Subcutaneous abdominal adipose tissue (tissue), 5 donors: ENCODE data around the gene PFAS.
A peak's percentile ranks its signal among the peaks of the same experiment; 100 is the strongest.
"Not testable (repeated sequence)": the region's sequence is repeated elsewhere in the genome, so short reads cannot be mapped to it uniquely, and the experiment has no call there.

Experiments used
- H3K27ac ChIP-seq: one replicate; pipeline ENCODE4 v1.7.0; 2013; ENCODE audit warnings: low read depth, mild to moderate bottlenecking, inconsistent platforms, low read length, moderate library complexity
- H3K27me3 ChIP-seq, 5 donors: one replicate each; pipeline ENCODE4 v1.7.0; 2013; ENCODE audit warnings: low read length in 5 of 5, inconsistent platforms in 1 of 5; ENCODE audit not compliant: control insufficient read depth in 5 of 5, insufficient read depth in 4 of 5
- H3K36me3 ChIP-seq, 5 donors: one replicate each; pipeline ENCODE4 v1.7.0; 2013; ENCODE audit warnings: low read length in 5 of 5; ENCODE audit not compliant: control insufficient read depth in 5 of 5, insufficient read depth in 5 of 5
- H3K4me1 ChIP-seq, 5 donors: one replicate each; pipeline ENCODE4 v1.7.0; 2013; ENCODE audit warnings: low read length in 5 of 5, mild to moderate bottlenecking in 3 of 5, moderate library complexity in 1 of 5; ENCODE audit not compliant: control insufficient read depth in 5 of 5, insufficient read depth in 5 of 5
- H3K4me3 ChIP-seq, 5 donors: one replicate each; pipeline ENCODE4 v1.7.0; 2013; ENCODE audit warnings: low read length in 5 of 5, low read depth in 1 of 5
- H3K9ac ChIP-seq, 5 donors: one replicate each; pipeline ENCODE4 v1.7.0; 2013; ENCODE audit warnings: low read length in 5 of 5, mild to moderate bottlenecking in 4 of 5, moderate library complexity in 3 of 5
- H3K9me3 ChIP-seq, 5 donors: one replicate each; pipeline ENCODE4 v1.7.0; 2013; ENCODE audit warnings: low read length in 5 of 5; ENCODE audit not compliant: control insufficient read depth in 5 of 5
- donor health status: healthy.
- donor health status: healthy.
- donor health status: healthy.
- donor health status: healthy.
- donor health status: healthy.

Gene PFAS

GRCh38 chr17:8248751-8249607 lies at the start of gene PFAS:
Gene PFAS, plus strand, starts transcription at chr17:8249289. Its CDS starts 4,649 bp downstream, at chr17:8253938.
- peak within 1 kb of the TSS; percentile 98 for H3K27ac ChIP-seq
- H3K4me1 ChIP-seq: peaks cover 2 to 31% (median 19%) of the 10 kb centered on the region in 5 donors
- H3K27me3 ChIP-seq: no peaks in the 10 kb centered on the region
- peak within 1 kb of the TSS; percentile 83 to 99 (median 93) for H3K4me3 ChIP-seq
- no peaks in the 10 kb centered on the region for H3K9me3 ChIP-seq
- peak within 1 kb of the TSS; percentile 68 to 90 (median 87) for H3K9ac ChIP-seq
- peaks cover 0 to 3% (median 2%) of the 10 kb centered on the region in 5 donors for H3K36me3 ChIP-seq

DNA sequence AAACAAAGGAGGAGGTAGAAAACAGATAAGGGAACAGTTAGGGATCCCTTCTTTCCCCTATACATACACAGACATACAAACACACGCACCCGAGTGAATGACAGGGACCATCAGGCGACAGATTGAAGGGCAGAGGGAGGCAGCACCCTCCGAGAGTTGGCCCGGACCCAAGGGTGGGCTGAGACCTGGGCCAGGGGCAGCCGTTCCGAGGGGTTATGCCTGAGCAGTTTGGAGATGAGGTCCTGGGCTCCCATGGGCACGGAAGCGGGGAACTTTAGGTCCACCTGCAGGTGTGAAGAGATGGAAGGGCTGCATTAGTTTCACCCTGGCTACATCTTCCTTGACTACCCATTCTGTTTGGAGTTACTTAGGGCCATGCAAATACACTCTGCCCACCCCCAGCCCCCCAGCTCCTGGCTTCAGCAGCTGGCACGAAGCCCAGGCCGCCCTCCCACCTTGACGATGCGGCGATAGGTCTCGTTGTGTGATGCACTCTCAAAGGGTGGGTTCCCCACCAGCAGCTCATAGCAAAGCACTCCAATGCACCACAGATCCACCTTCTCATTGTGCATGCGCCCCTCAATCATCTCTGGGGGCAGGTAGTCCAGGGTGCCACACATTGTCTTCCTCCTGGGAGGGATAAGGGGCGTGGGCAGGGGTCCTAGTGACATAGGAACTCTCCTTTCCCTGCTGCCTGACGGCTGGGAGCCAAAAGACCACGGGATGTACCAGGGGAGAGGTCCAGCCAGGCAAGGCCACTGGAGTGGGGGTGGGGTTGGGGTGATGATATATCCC lies 44.1 kb upstream of the PFAS start:
- no peak overlapping the region for H3K4me3 ChIP-seq

GRCh38 chr17:8206536-8206935 lies 42.6 kb upstream of the PFAS start:
- Histone ChIP-seq H3K36me3 (no peaks in the 10 kb centered on the region), H3K4me1 (peaks cover 6 to 16% (median 14%) of the 10 kb centered on the region in 5 donors), H3K9ac (no peak overlapping the region), H3K4me3 (no peak overlapping the region), H3K27ac (no peak overlapping the region), H3K27me3 (peaks cover 0 to 3% (median 0%) of the 10 kb centered on the region in 5 donors), H3K9me3 (peaks cover 0 to 2% (median 0%) of the 10 kb centered on the region in 5 donors)

More for the DNA sequence above, 44.1 kb upstream of the PFAS start:
- H3K36me3 ChIP-seq: no peaks in the 10 kb centered on the region
- no peak overlapping the region for H3K9ac ChIP-seq
- H3K9me3 ChIP-seq: peaks cover 0 to 3% (median 0%) of the 10 kb centered on the region in 5 donors
- H3K27ac ChIP-seq: no peak overlapping the region
- H3K27me3 ChIP-seq: peaks cover 0 to 3% (median 0%) of the 10 kb centered on the region in 5 donors
- peaks cover 2 to 4% (median 3%) of the 10 kb centered on the region in 5 donors for H3K4me1 ChIP-seq

DNA sequence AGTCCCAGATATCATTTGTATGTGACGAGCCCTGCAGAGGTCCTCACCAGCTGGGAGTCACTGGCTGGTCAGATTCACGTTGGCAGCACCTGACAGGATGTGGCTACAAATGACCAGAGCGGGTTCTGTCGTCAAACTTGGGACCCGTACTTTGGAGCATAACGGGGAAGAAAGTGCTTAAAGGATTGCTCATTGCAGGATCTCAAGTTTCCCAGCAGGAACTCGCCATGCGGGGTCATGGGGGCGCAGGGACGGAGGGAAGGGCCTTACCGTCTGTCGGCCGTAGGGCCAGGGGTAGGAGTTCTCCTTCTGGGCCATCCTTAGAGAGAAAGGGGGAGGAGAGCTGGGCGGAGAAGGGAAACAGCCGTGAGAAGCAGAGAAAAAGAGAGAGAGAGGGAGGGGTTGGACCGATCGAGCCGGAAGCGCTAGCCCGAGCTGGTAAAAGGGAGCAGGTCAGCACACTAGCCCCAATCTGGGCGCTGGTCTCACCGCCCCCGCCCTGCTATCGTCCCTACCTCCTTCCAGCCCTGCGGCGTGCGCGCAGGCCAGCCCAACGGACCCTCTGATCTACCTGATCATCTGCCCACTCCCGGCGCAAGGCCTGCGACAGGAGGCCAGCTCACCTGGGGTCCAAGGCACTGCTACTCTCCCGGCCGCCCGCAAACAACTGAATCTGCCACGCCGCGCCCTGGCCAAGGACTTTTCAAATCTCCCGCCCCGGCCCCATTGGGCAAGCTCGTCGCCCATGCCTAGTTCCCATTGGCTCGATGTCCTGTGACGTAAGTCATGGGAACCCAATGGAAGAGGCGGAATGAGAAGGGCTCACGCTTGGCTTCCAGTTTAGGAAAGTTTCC lies 39.0 kb upstream of the PFAS start, which contains the start of gene AURKB:
Gene AURKB, minus strand, starts transcription at position 669 of the 854 bp plus-strand sequence. Its CDS starts 351 bp downstream, at position 318.
- Histone ChIP-seq H3K27ac (peak within 1 kb of the TSS; percentile 78), H3K9me3 (peaks cover 0 to 2% (median 0%) of the 10 kb centered on the region in 5 donors), H3K4me3 (peak within 1 kb of the TSS; percentile 62 to 76 (median 72)), H3K36me3 (no peaks in the 10 kb centered on the region), H3K9ac (peak within 1 kb of the TSS; percentile 59 to 95 (median 73)), H3K27me3 (peaks cover 0 to 3% (median 0%) of the 10 kb centered on the region in 5 donors), H3K4me1 (peaks cover 6 to 16% (median 14%) of the 10 kb centered on the region in 5 donors)

DNA sequence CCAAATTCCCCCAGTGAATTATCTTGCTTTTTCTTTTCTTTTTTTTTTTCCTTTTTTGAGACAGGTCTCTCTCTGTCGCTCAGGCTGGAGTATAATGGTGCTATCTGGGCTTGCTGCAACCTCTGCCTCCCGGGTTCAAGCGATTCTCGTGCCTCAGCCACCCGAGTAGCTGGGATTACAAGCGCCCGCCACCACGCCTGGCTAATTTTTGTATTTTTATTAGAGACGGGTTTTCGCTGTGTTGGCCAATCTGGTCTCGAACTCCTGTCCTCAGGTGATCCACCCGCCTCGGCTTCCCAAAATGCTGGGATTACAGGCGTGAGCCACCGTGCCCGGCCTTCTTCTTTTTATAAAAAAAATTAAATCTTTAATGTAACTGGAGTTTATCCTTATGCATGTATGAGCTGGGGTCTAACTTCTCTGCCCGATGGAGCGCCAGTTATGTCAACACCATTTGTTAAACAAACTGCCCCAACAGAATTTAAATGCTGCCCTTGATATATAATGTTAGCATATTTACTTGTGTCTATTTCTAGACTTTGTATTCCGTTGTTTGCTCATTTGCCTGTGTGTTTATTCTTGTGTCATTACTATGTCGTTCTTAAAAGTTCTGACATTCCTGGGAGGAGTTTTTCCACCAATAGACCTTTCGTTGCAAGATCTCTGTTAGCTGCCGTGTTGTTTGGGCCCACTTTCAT lies 38.2 kb upstream of the PFAS start:
- Histone ChIP-seq H3K36me3 (no peaks in the 10 kb centered on the region), H3K4me3 (peak overlapping the region; percentile 62 to 76 (median 72)), H3K4me1 (peaks cover 6 to 16% (median 14%) of the 10 kb centered on the region in 5 donors), H3K27ac (peak overlapping the region; percentile 78), H3K27me3 (peaks cover 0 to 3% (median 0%) of the 10 kb centered on the region in 5 donors), H3K9ac (peak overlapping the region in 4 of 5 donors; percentile 64 to 95 (median 74)), H3K9me3 (peaks cover 0 to 2% (median 0%) of the 10 kb centered on the region in 5 donors)

DNA sequence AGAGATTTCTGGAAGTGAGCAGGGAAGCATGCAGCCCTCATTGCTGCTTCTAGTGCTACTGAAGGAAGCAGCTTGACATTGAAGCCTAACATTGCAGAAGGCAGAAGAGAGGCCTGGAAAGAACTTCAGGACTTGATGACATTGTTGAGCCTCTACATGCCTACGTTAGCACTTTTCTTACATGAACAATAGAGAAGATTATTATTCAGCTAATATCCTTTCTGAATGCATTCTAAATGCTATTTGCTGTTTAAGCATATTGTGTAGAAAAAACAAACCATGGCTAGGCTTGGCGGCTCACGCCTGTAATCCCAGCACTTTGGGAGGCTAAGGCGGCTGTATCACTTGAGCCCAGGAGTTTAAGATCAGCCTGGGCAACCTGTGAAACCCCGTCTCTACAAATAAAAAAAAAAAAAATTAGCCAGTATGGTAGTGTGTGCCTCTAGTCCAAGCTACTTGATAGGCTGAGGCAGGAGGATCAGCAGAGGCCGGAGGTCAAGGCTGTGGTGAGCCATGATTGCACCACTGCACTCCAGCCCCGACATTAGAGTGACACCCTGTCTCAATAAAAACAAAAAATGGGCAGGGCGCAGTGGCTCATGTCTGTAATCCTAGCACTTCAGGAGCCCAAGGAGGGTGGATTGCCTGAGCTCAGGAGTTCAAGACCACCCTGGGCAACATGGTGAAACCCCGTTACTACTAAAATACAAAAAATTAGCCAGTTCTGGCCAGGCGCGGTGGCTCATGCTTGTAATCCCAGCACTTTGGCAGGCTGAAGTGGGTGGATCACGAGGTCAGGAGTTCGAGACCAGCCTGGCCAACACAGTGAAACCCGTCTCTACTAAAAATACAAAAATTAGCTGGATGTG lies 36.5 kb upstream of the PFAS start:
- H3K27me3 ChIP-seq: peaks cover 0 to 3% (median 0%) of the 10 kb centered on the region in 5 donors
- H3K4me1 ChIP-seq: peaks cover 6 to 16% (median 14%) of the 10 kb centered on the region in 5 donors
- H3K9me3 ChIP-seq: peaks cover 0 to 2% (median 0%) of the 10 kb centered on the region in 5 donors
- no peak overlapping the region for H3K9ac ChIP-seq
- no peak overlapping the region for H3K4me3 ChIP-seq
- no peak overlapping the region for H3K27ac ChIP-seq
- no peaks in the 10 kb centered on the region for H3K36me3 ChIP-seq

DNA sequence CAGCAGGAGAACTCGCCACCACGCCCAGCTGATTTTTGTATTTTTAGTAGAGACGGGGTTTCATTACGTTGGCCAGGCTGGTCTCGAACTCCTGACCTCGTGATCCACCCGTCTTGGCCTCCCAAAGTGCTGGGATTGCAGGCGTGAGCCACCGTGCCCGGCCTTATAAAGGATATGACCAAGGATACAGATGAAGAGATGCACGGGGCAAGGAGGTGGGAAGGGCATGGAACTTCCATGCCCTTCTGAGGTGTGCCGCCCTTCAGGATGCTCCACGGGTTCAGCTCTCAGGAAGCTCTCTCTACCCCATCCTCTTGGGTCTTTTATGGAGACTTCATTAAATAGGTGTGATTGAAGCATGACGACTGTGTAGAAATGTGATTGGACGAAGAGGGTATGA lies 35.1 kb upstream of the PFAS start:
- not testable (repeated sequence) for H3K9me3 ChIP-seq, H3K4me3 ChIP-seq, H3K27me3 ChIP-seq, H3K9ac ChIP-seq, H3K27ac ChIP-seq, H3K36me3 ChIP-seq
- H3K4me1 ChIP-seq: peaks cover 6 to 16% (median 14%) of the 10 kb centered on the region in 5 donors

- Histone ChIP-seq H3K27ac (peak overlapping the region; percentile 97), H3K36me3 (no peaks in the 10 kb centered on the region), H3K27me3 (peaks cover 0 to 4% (median 0%) of the 10 kb centered on the region in 5 donors), H3K9ac (peak overlapping the region; percentile 35 to 92 (median 80)), H3K4me3 (peak overlapping the region; percentile 77 to 95 (median 86)), H3K4me1 (peaks cover 10 to 38% (median 30%) of the 10 kb centered on the region in 5 donors), H3K9me3 (no peaks in the 10 kb centered on the region)
Observed at GRCh38 chr17:8220783-8221662, 28.1 kb upstream of the PFAS start.
